ENCODE data around the gene TMC3. TPM values are rescaled to one million over a fixed set of nuclear protein-coding genes. Genes with fewer than 3 reads are reported as not detected.
"Not testable (repeated sequence)": the region's sequence is repeated elsewhere in the genome, so short reads cannot be mapped to it uniquely, and the experiment has no call there.

TMC3 gene
- total RNA-seq, 2 donors from 2014 or later: not detected

- no peaks in the 10 kb centered on the region for H3K9me3 Mint-ChIP-seq
- no peak overlapping the region for H3K27ac Mint-ChIP-seq
- peaks cover 0 to 9% of the 10 kb centered on the region in 2 donors for H3K27me3 Mint-ChIP-seq
- ATAC-seq: no peak
- no peaks in the 10 kb centered on the region for H3K4me1 Mint-ChIP-seq (ENCODE audit: low read depth in 2 of 2)
- no peak for DNase-seq (ENCODE audit: low spot score)
- H3K4me3 Mint-ChIP-seq: no peak overlapping the region
- no peaks in the 10 kb centered on the region for H3K36me3 Mint-ChIP-seq
Observed at GRCh38 chr15:81349271-81349670, 24.7 kb downstream of the TMC3 start.

GRCh38 chr15:81348691-81349090 lies 25.3 kb downstream of the TMC3 start:
- DNase-seq (ENCODE audit: low spot score); H3K4me1 Mint-ChIP-seq (ENCODE audit: low read depth in 2 of 2); ATAC-seq; H3K27me3 Mint-ChIP-seq; H3K9me3 Mint-ChIP-seq; H3K36me3 Mint-ChIP-seq; H3K4me3 Mint-ChIP-seq; H3K27ac Mint-ChIP-seq: not testable (repeated sequence)

GRCh38 chr15:81347910-81348309 lies 26.1 kb downstream of the TMC3 start:
- Mint-ChIP-seq H3K27ac (no peak overlapping the region), H3K4me3 (no peak overlapping the region)

DNA sequence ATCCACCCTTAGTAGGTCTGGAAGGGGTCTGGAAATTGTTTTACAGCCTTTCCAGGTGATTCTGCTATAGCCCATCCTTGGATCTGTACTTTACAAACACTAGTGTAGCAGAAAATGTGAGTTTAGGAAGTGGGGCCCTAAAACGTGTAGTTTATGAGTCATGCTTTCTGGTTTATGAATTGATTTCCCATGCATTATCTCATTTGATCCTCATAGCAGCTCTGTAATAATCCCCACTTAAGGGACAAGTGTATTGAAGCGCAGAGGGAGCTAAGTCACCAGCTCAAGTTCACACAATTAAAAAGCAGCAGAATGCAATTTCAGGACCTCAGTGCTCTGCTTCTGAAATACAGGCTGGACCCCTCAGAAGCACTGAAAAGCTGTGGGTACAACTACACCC lies 27.4 kb downstream of the TMC3 start:
- peaks cover 5 to 9% of the 10 kb centered on the region in 2 donors for H3K27me3 Mint-ChIP-seq
- H3K27ac Mint-ChIP-seq: no peak overlapping the region
- DNase-seq (ENCODE audit: low spot score): no peak
- no peaks in the 10 kb centered on the region for H3K36me3 Mint-ChIP-seq
- no peaks in the 10 kb centered on the region for H3K4me1 Mint-ChIP-seq (ENCODE audit: low read depth in 2 of 2)
- H3K9me3 Mint-ChIP-seq: no peaks in the 10 kb centered on the region
- no peak for ATAC-seq
- no peak overlapping the region for H3K4me3 Mint-ChIP-seq

More at GRCh38 chr15:81347910-81348309, 26.1 kb downstream of the TMC3 start:
- peaks cover 5 to 9% of the 10 kb centered on the region in 2 donors for H3K27me3 Mint-ChIP-seq
- DNase-seq (ENCODE audit: low spot score) (no peak), ATAC-seq (no peak)
- no peaks in the 10 kb centered on the region for H3K4me1 Mint-ChIP-seq (ENCODE audit: low read depth in 2 of 2)
- H3K36me3 Mint-ChIP-seq: no peaks in the 10 kb centered on the region
- no peaks in the 10 kb centered on the region for H3K9me3 Mint-ChIP-seq

GRCh38 chr15:81343371-81343770 lies 30.6 kb downstream of the TMC3 start:
- no peak for ATAC-seq
- Mint-ChIP-seq H3K36me3 (no peaks in the 10 kb centered on the region), H3K4me1 (ENCODE audit: low read depth in 2 of 2) (peaks cover 11% of the 10 kb centered on the region in 2 donors), H3K27ac (no peak overlapping the region), H3K27me3 (peaks cover 15 to 22% of the 10 kb centered on the region in 2 donors), H3K4me3 (no peak overlapping the region), H3K9me3 (no peaks in the 10 kb centered on the region)
- DNase-seq (ENCODE audit: low spot score): no peak

GRCh38 chr15:81341351-81341750 lies 32.7 kb downstream of the TMC3 start:
- peaks cover 19 to 25% of the 10 kb centered on the region in 2 donors for H3K4me1 Mint-ChIP-seq (ENCODE audit: low read depth in 2 of 2)
- DNase-seq (ENCODE audit: low spot score): no peak
- no peak overlapping the region for H3K27ac Mint-ChIP-seq
- H3K36me3 Mint-ChIP-seq: no peaks in the 10 kb centered on the region
- H3K9me3 Mint-ChIP-seq: no peaks in the 10 kb centered on the region
- no peak for ATAC-seq
- H3K27me3 Mint-ChIP-seq: peaks cover 12 to 22% of the 10 kb centered on the region in 2 donors
- no peak overlapping the region for H3K4me3 Mint-ChIP-seq

DNA sequence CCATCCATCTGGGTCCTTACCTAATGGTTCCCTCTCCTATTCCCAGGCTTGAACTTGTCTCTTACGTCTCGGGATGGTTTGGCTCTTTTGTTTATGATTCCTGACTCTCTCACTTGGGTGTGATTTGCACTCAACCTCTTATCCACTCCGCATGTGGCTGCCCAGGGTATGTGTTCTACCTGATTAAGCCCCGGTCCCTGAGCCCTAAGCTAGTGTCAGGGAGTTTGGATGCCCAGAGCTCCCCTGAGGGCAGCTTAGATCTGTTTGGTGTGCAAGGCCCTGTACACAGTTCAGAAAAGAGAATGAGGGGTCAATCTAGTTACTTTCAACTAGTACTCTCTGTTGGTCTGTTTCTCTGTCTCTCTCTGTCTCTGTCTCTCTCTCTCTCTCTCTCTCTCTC lies 34.2 kb downstream of the TMC3 start:
- Mint-ChIP-seq H3K4me1 (ENCODE audit: low read depth in 2 of 2) (peaks cover 19 to 25% of the 10 kb centered on the region in 2 donors), H3K9me3 (no peaks in the 10 kb centered on the region), H3K4me3 (no peak overlapping the region), H3K27ac (no peak overlapping the region), H3K27me3 (peaks cover 10 to 22% of the 10 kb centered on the region in 2 donors), H3K36me3 (no peaks in the 10 kb centered on the region)
- ATAC-seq (no peak), DNase-seq (ENCODE audit: low spot score) (no peak)

- Mint-ChIP-seq H3K36me3 (no peaks in the 10 kb centered on the region), H3K4me1 (ENCODE audit: low read depth in 2 of 2) (peaks cover 19 to 25% of the 10 kb centered on the region in 2 donors), H3K9me3 (no peaks in the 10 kb centered on the region), H3K27ac (no peak overlapping the region), H3K4me3 (no peak overlapping the region), H3K27me3 (peaks cover 10 to 22% of the 10 kb centered on the region in 2 donors)
- ATAC-seq (no peak), DNase-seq (ENCODE audit: low spot score) (no peak)
Observed at GRCh38 chr15:81339321-81339720, 34.7 kb downstream of the TMC3 start.

GRCh38 chr15:81338170-81339007 lies 35.6 kb downstream of the TMC3 start:
- Mint-ChIP-seq H3K27me3 (peaks cover 10 to 17% of the 10 kb centered on the region in 2 donors), H3K27ac (peak overlapping the region; percentile 36 to 48), H3K9me3 (no peaks in the 10 kb centered on the region), H3K4me3 (peak overlapping the region; percentile 33), H3K4me1 (ENCODE audit: low read depth in 2 of 2) (peaks cover 19 to 25% of the 10 kb centered on the region in 2 donors), H3K36me3 (no peaks in the 10 kb centered on the region)
- DNase-seq (ENCODE audit: low spot score) (no peak), ATAC-seq (peak; percentile 56 to 63)

DNA sequence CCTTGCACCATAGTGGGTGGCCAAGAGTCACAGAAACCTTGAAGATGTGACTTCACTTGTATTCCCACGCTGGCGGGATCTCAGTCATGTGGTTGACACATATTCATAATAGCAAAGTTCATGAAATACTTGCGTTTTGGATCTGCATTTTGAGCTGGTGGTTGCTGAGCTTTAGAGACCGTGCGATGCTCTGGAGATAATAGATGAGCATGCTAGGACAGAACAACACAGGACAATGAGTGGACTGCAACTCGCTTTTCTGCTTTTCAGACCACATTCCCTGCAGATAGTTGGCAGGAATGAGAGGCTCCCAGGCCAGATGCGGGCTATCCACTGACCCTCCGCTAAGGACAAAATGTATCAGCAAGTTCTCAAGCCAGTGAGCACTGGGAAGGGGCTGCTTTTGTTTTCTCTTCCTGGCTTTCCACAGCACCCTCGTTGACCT lies 36.3 kb downstream of the TMC3 start:
- H3K27ac Mint-ChIP-seq: peak overlapping the region in 1 of 2 donors; percentile 36
- H3K27me3 Mint-ChIP-seq: peaks cover 10 to 17% of the 10 kb centered on the region in 2 donors
- ATAC-seq: peak; percentile 81 to 88
- DNase-seq (ENCODE audit: low spot score): no peak
- H3K36me3 Mint-ChIP-seq: no peaks in the 10 kb centered on the region
- peaks cover 19 to 25% of the 10 kb centered on the region in 2 donors for H3K4me1 Mint-ChIP-seq (ENCODE audit: low read depth in 2 of 2)
- H3K9me3 Mint-ChIP-seq: no peaks in the 10 kb centered on the region
- H3K4me3 Mint-ChIP-seq: peak overlapping the region; percentile 33

- ATAC-seq (no peak), DNase-seq (ENCODE audit: low spot score) (no peak)
- peaks cover 10 to 17% of the 10 kb centered on the region in 2 donors for H3K27me3 Mint-ChIP-seq
- no peak overlapping the region for H3K4me3 Mint-ChIP-seq
- H3K27ac Mint-ChIP-seq: peak overlapping the region in 1 of 2 donors; percentile 20
- peaks cover 19 to 25% of the 10 kb centered on the region in 2 donors for H3K4me1 Mint-ChIP-seq (ENCODE audit: low read depth in 2 of 2)
- H3K9me3 Mint-ChIP-seq: no peaks in the 10 kb centered on the region
- H3K36me3 Mint-ChIP-seq: no peaks in the 10 kb centered on the region
Observed at GRCh38 chr15:81337241-81337640, 36.8 kb downstream of the TMC3 start.

- Mint-ChIP-seq H3K4me3 (no peak overlapping the region), H3K4me1 (ENCODE audit: low read depth in 2 of 2) (peaks cover 19 to 25% of the 10 kb centered on the region in 2 donors), H3K27me3 (peaks cover 10 to 17% of the 10 kb centered on the region in 2 donors), H3K36me3 (no peaks in the 10 kb centered on the region), H3K27ac (peak overlapping the region in 1 of 2 donors; percentile 20), H3K9me3 (no peaks in the 10 kb centered on the region)
- no peak for ATAC-seq
- no peak for DNase-seq (ENCODE audit: low spot score)
Observed at GRCh38 chr15:81336568-81336967, 37.4 kb downstream of the TMC3 start.

- H3K9me3 Mint-ChIP-seq: no peaks in the 10 kb centered on the region
- ATAC-seq (no peak), DNase-seq (ENCODE audit: low spot score) (no peak)
- peaks cover 23 to 25% of the 10 kb centered on the region in 2 donors for H3K4me1 Mint-ChIP-seq (ENCODE audit: low read depth in 2 of 2)
- H3K4me3 Mint-ChIP-seq: no peak overlapping the region
- H3K27ac Mint-ChIP-seq: no peak overlapping the region
- H3K36me3 Mint-ChIP-seq: no peaks in the 10 kb centered on the region
- H3K27me3 Mint-ChIP-seq: peaks cover 7 to 11% of the 10 kb centered on the region in 2 donors
Observed at GRCh38 chr15:81335631-81336030, 38.4 kb downstream of the TMC3 start.

DNA sequence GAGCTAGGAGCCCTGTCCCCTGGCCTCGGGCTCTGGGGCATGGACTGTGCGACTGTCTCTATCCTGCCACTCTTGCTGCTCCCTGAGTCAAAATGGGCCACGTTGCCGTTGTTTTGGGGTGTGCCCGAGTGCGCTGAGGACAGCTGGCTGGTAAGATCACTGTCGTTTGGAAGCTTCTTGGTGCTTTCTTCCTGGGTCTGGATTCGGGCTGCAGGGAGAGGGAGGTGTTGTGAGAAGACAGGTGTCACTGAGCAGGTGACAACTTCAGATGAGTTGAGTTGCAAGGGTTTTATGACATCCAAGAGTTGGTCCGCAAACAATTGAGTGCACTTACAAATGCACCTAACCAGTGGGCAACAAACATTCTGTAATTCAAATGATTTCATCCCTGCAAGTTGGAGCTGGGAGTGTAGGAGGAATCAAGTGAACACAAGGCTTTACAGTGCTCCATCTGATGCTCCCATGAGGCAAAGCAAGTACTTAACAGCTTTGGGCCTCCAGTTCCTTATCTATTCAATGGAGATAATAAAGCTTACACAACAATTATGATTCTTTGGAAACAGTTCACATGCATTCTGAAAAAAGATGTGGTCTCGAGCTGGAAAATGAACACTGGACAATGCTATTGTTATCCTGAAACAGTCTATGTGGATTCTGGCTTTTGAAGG lies 39.1 kb downstream of the TMC3 start:
- ATAC-seq (no peak), DNase-seq (ENCODE audit: low spot score) (no peak)
- no peaks in the 10 kb centered on the region for H3K36me3 Mint-ChIP-seq
- H3K4me3 Mint-ChIP-seq: no peak overlapping the region
- no peaks in the 10 kb centered on the region for H3K9me3 Mint-ChIP-seq
- H3K27me3 Mint-ChIP-seq: peaks cover 5% of the 10 kb centered on the region in 2 donors
- no peak overlapping the region for H3K27ac Mint-ChIP-seq
- peaks cover 21 to 23% of the 10 kb centered on the region in 2 donors for H3K4me1 Mint-ChIP-seq (ENCODE audit: low read depth in 2 of 2)

Data from natural killer cell treated with Interleukin-12 subunit alpha and Interleukin-12 subunit beta and Interleukin-15 and Interleukin-18, amount 100 ng/mL, for 72 hours (primary cell).